ENCODE data around the gene B3GAT2. TPM values are rescaled to one million over a fixed set of nuclear protein-coding genes. Genes with fewer than 3 reads are reported as not detected.

Gene B3GAT2, protein sequence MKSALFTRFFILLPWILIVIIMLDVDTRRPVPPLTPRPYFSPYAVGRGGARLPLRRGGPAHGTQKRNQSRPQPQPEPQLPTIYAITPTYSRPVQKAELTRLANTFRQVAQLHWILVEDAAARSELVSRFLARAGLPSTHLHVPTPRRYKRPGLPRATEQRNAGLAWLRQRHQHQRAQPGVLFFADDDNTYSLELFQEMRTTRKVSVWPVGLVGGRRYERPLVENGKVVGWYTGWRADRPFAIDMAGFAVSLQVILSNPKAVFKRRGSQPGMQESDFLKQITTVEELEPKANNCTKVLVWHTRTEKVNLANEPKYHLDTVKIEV
- 0.04 TPM in 1 of 3 replicates, not detected in the others for total RNA-seq

DNA sequence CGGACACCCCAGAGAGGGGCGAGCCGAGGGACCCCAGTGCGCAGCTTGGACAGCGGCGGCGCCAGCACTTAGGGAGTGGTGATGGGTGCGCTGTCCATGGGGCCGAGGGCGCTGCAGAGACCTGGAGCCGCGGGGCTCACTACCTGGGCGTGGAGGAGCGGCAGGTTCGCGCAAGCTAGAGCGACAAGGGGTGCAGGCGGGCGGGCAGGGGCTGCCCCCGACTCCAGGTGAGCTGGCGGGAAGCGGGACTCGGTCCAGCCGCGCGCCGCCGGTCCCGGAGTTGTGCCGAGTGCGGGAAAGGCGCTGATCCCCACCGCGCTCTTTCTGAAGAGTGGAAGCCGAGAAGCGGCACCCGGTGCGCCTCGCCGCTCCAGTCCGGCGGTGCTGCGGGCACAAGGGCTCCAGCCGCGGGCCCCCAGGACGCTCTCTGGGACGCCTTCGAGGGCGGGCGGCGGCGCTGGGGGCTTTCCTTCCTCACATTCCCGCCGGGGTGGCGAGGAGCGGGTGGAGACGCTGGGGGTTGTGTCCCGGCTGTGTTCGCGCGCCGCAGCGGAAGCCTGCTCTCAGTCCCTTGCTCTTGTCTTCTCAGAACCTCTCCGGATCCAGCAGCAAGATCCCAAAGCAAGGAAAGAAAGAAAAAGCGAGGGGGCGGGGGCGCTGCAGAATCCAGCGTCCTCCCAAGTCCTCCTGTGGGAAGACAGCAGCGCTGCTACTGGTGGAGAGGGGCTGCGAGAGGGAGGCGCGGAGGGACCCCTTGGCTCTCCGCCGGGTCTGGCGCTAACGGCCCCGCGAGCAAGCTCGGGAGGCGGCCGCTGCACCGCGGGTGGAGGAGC is at the start of gene B3GAT2:
B3GAT2 (minus strand) TSS at position 610 of the 833 bp plus-strand sequence. CDS start 631 bp downstream, outside the sequence.
- peaks cover 94% of the 10 kb centered on the region for H3K27me3 Mint-ChIP-seq (ENCODE audit: low read depth)
- peak within 1 kb of the TSS; percentile 73 for H3K4me3 Mint-ChIP-seq
- H3K9me3 Mint-ChIP-seq, result no peaks in the 10 kb centered on the region
- peaks cover 8% of the 10 kb centered on the region for H3K4me1 Mint-ChIP-seq
- DNase-seq (ENCODE audit: low spot score in 2 of 2, unreplicated experiment in 2 of 2), result peak; percentile 26 to 49
- TF ChIP-seq, protein P1, sequence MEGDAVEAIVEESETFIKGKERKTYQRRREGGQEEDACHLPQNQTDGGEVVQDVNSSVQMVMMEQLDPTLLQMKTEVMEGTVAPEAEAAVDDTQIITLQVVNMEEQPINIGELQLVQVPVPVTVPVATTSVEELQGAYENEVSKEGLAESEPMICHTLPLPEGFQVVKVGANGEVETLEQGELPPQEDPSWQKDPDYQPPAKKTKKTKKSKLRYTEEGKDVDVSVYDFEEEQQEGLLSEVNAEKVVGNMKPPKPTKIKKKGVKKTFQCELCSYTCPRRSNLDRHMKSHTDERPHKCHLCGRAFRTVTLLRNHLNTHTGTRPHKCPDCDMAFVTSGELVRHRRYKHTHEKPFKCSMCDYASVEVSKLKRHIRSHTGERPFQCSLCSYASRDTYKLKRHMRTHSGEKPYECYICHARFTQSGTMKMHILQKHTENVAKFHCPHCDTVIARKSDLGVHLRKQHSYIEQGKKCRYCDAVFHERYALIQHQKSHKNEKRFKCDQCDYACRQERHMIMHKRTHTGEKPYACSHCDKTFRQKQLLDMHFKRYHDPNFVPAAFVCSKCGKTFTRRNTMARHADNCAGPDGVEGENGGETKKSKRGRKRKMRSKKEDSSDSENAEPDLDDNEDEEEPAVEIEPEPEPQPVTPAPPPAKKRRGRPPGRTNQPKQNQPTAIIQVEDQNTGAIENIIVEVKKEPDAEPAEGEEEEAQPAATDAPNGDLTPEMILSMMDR (IDR thresholded peaks at IDR 0.05; ENCODE audit: unreplicated experiment), result no peak
- no peaks in the 10 kb centered on the region for H3K36me3 Mint-ChIP-seq
- H3K27ac Mint-ChIP-seq, result no peak within 1 kb of the TSS

DNA sequence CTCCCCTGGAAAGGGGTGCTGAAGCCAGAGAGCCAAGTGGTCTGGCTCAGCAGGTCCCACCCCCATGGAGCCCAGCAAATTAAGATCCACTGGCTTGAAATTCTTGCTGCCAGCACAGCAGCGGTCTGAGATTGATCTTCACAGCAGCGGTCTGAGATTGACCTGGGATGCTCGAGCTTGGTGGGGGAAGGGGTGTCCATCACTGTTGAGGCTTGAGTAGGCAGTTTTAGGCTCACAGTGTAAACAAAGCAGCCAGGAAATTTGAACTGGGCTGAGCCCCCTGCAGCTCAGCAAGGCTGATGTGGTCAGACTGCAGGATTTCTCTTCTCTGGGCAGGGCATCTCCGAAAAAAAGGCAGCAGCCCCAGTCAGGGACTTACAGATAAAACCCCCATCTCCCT is 41.3 kb upstream of the B3GAT2 start:
- no peak overlapping the region for H3K4me3 Mint-ChIP-seq
- H3K27ac Mint-ChIP-seq, result no peak overlapping the region
- DNase-seq (ENCODE audit: low spot score in 2 of 2, unreplicated experiment in 2 of 2), result no peak
- H3K9me3 Mint-ChIP-seq, result peaks cover 11% of the 10 kb centered on the region
- no peaks in the 10 kb centered on the region for H3K36me3 Mint-ChIP-seq
- H3K27me3 Mint-ChIP-seq (ENCODE audit: low read depth), result peaks cover 43% of the 10 kb centered on the region
- no peaks in the 10 kb centered on the region for H3K4me1 Mint-ChIP-seq
- TF ChIP-seq, protein P1 (IDR thresholded peaks at IDR 0.05; ENCODE audit: unreplicated experiment), result no peak

DNA sequence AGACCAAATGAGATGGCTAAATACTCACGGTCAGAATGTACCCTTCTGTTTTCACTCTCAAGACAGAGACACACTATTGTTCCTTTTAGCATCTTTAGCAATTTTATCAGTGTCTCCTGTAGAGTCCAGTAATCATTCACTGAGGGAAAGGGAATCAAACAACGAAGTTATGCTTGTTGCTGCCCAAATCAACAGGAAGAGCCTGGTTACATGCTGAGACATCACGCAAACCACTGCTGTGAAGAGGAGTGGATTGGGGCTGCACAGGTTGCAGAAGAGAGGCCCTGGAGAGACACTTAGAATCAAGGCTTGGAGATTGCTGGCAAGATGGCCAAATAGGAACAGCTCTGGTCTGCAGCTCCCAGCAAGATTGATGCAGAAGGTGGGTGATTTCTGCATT is 40.5 kb upstream of the B3GAT2 start:
- Mint-ChIP-seq H3K27me3 (ENCODE audit: low read depth) (peaks cover 42% of the 10 kb centered on the region), H3K27ac (no peak overlapping the region), H3K9me3 (peaks cover 3% of the 10 kb centered on the region), H3K4me1 (no peaks in the 10 kb centered on the region), H3K36me3 (no peaks in the 10 kb centered on the region), H3K4me3 (no peak overlapping the region)
- TF ChIP-seq, protein P1 (IDR thresholded peaks at IDR 0.05; ENCODE audit: unreplicated experiment), result no peak
- DNase-seq (ENCODE audit: low spot score in 2 of 2, unreplicated experiment in 2 of 2), result no peak

DNA sequence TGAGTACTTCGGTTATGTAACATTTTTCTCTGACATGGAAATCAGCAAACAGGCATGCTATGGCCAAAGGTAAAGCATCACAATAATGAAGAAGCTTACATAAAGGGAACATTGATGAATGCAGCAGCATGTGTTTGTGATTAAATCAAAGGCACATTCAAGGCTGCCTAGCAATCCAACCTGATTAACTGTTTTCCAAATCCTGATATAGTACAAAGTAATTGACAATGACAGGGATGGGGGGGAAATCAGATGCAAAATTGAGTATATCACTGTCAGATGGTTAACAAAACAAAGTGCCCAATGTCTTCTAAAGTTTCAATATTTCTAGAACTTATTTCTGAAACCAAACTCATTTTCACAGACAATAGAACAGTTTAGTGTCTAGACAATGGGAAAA is 39.2 kb upstream of the B3GAT2 start:
- H3K27ac Mint-ChIP-seq, result no peak overlapping the region
- H3K27me3 Mint-ChIP-seq (ENCODE audit: low read depth), result peaks cover 31% of the 10 kb centered on the region
- TF ChIP-seq, protein P1 (IDR thresholded peaks at IDR 0.05; ENCODE audit: unreplicated experiment), result no peak
- H3K4me1 Mint-ChIP-seq, result no peaks in the 10 kb centered on the region
- DNase-seq (ENCODE audit: low spot score in 2 of 2, unreplicated experiment in 2 of 2), result no peak
- H3K4me3 Mint-ChIP-seq, result no peak overlapping the region
- no peaks in the 10 kb centered on the region for H3K9me3 Mint-ChIP-seq
- no peaks in the 10 kb centered on the region for H3K36me3 Mint-ChIP-seq

DNA sequence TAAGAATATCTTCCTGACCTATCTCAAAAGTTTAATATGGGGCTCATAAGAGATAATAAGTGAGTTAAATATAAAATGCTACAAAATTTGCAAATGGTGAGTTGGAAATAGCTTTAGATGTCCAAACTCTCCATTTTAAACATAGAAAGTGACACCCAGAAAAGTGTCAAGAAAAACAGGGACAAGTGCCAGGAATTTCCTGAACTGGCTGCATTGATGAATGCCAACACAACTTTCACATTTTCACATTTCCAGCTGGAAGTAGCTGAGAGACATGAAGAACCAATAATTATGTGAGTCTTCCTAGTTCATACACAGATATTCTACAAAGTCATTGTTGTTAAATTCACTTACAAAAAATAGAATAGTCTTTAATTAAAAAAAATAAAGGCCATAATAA is 38.6 kb upstream of the B3GAT2 start:
- Mint-ChIP-seq H3K4me3 (no peak overlapping the region), H3K27me3 (ENCODE audit: low read depth) (peaks cover 26% of the 10 kb centered on the region), H3K9me3 (no peaks in the 10 kb centered on the region), H3K4me1 (no peaks in the 10 kb centered on the region), H3K36me3 (no peaks in the 10 kb centered on the region), H3K27ac (no peak overlapping the region)
- no peak for DNase-seq (ENCODE audit: low spot score in 2 of 2, unreplicated experiment in 2 of 2)
- TF ChIP-seq, protein P1 (IDR thresholded peaks at IDR 0.05; ENCODE audit: unreplicated experiment), result no peak

Measured in mesothelial cell of epicardium (in vitro differentiated cells).